CD4-positive, alpha-beta T cell treated with Interleukin-10 for 1 hour (primary cell): Measurements from ENCODE around the gene FAM53B.
"Not testable (repeated sequence)": the region's sequence is repeated elsewhere in the genome, so short reads cannot be mapped to it uniquely, and the experiment has no call there.

Source experiments
- DNase-seq: peaks from one replicate; pipeline ENCODE4 v3.0.0-alpha.2; 2020

Gene FAM53B

GRCh38 chr10:124624466-124624865, 119.7 kb downstream of the FAM53B start:
- DNase-seq = no peak

DNA sequence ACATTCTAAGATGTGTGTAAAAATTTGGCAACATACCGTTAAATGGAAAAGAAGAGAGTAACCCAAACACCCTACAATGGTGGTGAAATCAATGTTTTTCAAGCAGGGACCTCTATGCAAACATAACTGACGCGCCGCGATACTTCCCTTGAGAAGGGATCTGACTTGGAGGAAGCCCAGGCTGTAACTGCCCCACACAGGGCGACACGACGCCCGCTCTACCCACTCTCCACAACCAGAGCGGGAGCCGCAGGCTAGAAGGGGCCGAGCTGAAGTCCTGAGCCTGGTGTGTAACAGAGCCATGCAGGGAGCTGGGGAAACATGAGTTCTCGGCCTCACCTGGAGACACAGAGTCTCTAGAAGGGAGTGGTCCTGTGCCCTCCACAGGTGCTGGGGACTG, 120.2 kb downstream of the FAM53B start:
- DNase-seq = no peak

GRCh38 chr10:124622866-124623536, 121.2 kb downstream of the FAM53B start:
- no peak for DNase-seq

DNA sequence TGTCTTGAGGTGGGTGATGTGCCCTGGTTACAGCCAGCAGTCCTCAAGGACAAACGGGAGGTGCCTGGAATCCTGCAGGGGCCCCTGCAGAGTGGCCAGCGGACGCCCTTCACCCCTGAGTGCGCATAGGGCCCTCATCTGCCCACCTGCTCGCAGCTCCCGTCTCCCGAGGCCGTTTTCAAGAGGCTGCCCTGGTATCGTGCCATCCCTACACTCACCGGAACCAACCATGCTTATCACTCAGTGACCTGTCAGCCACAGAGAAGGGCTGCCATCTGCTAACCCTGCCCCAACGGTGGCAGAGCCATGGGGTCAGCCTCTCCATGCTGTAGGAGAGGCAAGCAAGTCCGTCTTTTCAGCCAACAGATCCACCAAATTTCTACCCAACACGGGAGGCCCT, 122.0 kb downstream of the FAM53B start:
- no peak for DNase-seq

DNA sequence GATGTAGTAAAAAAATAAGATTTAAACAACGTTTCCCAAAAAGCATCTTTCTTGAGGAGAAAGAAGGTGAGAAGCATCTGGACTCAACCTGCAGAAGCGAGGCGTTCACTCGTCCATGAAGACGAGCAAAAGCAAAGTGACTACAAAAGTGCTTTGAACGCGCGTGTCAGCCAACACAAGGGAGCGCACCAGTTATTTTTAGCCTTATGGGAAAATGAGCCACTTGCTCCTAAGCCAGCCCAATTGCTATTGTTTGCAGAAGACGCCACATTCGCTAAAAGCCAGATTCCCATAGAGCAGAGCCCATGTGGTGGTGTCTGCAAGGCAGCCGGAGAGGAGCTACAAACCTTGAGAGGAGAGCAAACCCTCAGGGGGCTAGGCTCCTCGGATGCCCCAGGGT, 122.5 kb downstream of the FAM53B start:
- no peak for DNase-seq

DNA sequence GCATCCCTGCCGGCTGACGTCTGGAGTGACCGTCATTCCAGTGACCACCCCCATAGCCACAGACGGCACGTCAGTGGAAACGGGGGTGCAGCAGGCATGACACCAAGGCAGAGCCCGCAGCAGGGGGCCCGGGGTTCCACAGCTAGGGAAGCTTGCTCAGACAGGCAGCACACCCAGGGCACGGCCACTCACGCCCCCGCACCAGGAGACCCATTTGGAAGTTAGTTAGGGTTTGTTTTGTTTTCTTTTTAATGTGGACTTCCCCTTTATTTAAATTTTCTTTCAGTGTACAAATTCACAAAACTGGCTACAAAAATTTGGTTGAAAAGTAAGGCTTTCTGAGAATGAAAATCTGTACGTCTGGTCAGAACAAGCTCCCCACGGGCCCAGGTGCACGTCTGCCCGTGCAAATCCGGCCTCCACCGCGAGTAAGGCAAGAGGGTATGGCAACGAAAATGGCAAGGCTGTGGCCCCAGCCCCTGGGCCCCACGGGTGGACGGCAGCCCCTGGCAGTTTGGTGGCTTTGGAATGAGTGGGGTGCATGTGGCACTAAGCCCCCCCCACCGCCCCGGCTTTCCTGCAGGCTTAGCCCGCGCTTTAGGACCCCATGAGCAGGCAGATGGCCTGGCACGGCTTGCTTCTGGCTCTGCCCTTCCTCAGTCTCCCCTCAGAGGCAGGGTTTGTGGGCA, 124.2 kb downstream of the FAM53B start:
- DNase-seq = no peak

DNA sequence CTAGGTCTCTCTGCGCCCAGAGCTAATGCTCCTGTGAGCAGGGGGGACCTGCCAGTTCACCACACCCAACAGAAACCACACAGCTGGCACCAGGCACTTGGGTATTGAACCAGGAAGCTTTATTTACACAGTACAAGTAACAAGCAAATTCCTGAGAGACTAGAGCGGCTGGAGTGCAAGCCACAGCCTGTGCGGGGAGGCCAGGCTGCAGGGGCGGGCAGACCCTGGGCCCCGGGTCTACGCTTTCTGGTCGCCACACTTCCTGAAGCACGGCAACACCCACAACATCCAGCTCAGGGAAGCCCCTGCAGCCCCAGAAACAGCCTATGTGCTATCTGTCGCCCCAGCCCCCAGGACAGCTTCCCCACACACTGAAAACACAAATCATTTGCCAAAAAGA, 125.0 kb downstream of the FAM53B start:
- peak; percentile 28 for DNase-seq

DNA sequence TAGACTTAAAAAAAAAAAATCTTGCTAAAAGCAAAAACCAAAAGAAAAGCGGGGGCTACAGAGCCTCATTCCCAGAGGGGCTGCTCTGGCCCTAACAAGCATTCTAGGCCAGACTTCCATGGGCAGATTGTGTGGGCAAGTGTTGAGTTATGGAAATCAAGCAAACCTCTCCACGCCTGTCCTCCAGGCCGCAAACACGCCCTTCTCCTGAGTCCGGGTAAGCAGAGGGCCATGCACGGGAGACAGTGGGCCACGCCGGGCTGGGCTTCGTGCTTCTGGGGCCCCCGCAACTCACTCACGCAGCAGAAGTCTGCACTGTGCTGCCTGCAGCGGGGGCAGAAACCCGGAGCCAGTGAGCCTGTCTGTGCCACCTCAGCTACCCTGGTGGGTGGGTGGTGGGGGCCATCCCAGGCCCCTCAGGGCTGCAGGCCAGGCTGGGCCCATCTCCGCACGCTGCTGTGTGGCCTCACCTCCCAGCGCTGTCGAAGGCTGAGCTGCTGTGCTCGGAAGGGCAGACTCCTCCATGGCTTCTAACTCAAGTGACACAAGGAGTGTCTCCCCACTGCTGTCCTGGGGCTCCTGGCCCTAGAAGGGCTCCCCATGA, 125.6 kb downstream of the FAM53B start:
- DNase-seq = no peak

DNA sequence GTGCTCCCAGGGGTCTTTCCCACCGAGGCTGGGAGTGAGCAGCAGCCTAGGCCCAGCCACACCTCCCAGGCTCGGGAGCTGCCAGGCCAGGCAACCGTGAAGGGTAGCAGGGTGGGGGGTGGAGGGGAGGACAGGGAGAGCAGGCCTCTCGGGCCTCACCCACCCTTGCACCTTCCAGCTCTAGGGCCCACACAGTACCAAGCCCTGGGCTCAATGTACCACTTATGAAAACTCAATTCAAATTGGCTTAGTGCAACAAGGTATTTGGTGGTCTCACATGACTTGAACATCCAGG, 127.4 kb downstream of the FAM53B start:
- DNase-seq = no peak

GRCh38 chr10:124616040-124616835, 127.9 kb downstream of the FAM53B start:
- peak; percentile 50 for DNase-seq

- DNase-seq = no peak
Observed at GRCh38 chr10:124615259-124615658, 128.9 kb downstream of the FAM53B start.

GRCh38 chr10:124614003-124614659, 130.0 kb downstream of the FAM53B start:
- no peak for DNase-seq

DNA sequence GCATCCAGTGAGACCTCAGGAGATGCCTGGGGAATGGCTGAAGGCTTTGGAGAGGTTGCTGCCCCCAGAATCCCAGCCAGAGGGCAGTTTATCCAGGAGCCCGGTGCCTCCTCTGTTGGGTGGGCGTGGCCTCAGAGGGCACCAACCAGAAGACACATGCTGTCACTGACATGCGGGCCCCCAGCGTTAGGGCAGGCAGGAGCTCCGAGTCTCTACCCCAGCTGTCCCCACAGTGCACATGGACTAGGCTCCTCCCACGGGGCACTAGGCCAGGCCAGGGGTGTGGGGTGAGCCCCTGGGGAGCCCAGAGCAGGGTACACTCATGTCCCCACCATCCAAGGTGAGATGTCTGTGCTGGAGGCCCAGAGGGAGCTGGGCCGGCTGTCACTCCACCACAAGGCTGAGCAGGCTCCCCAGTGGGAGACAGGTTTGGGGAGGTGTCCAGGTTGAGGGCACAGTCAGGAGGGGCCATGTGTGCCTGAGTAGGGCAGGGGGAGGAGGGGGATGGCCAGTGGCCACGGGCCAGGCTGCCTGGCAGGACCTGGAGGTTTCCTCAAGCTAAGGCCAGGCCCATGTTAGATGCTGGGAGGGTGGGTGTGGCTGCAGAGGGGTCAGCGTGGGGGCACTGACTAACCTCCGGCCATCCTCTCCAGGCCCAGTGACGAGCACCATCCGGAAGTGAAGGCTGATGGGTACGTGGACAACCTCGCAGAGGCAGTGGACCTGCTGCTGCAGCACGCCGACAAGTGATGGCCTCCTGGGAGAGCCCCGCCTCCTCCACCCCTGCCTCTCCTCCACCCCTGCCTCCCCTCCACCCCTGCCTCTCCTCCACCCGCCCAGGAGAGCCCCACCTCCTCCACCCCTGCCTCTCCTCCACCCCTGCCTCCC, 131.3 kb downstream of the FAM53B start:
- DNase-seq = peak; percentile 44

DNA sequence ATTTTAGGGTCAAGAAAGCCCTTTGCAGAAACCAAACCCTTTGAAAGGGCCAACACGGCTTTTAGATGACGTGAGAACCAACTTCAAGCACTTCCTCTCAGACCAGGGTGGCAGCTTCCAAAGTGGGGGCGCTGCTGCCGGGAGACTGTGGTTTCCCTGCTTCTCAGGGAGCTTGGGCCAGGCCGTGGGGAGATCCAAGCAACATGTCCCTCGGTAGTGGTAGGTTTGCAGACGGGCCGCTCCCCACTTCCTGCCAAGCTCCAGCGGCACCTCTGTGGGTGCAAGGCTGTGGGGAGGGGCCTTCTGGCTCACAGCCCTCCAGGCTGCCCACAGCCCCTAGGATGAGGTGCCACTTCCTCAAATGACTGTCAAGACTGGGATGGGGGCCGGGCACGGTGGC, 132.4 kb downstream of the FAM53B start:
- peak; percentile 62 for DNase-seq

GRCh38 chr10:124610851-124611250, 133.3 kb downstream of the FAM53B start:
- not testable (repeated sequence) for DNase-seq

GRCh38 chr10:124610186-124610585, 134.0 kb downstream of the FAM53B start:
- DNase-seq = not testable (repeated sequence)

DNA sequence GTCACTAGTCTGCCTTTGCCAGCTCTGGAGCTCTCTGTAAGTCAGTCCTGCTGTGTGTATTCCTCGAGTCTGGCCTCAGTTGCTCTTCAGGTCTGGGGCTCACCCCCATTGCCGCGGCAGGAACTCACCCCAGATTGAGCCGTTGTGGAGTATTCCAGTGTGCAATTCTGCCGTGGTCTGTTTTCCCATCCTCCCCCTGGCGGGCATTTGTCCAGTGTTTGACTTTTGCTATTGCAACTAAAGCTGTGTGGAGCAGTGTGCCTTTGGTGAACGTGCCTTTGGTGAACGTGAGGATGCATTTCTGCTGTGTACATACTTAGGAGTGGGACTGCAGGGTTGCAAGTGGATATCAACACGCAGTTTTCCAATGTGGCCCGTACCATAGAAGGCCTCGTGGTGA, 134.5 kb downstream of the FAM53B start:
- no peak for DNase-seq

DNA sequence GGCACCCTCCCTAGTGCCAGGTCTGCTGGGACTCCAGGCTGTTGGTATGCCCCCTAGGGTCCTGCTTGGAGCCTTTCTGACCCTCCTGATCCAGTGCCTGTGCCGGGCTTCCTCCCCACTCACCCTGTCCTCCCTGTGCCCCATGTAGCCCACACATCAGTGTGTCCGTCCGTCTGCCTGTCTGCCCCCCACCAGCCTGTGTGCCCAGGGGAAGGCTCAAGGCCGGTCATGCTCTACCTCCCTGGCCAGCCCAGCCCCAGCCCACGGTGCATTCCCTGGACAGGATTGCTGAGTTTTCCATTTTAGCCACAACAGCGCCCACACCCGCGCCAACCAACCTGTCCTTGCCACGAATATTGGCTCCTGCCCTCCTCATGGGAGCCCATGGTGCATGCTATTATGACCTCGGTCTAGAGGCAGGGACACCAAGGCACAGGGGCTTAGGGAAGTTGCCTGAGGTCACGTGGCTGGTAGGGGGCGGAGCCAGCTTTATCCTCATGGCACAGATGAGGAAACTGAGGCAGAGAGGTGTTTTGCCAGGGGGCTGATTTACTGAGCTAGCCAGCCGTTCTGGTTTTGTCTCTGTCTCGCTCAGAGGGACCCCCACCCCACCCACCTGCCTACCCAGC, 136.0 kb downstream of the FAM53B start:
- no peak for DNase-seq

- no peak for DNase-seq
Observed at GRCh38 chr10:124607693-124608092, 136.5 kb downstream of the FAM53B start.

DNA sequence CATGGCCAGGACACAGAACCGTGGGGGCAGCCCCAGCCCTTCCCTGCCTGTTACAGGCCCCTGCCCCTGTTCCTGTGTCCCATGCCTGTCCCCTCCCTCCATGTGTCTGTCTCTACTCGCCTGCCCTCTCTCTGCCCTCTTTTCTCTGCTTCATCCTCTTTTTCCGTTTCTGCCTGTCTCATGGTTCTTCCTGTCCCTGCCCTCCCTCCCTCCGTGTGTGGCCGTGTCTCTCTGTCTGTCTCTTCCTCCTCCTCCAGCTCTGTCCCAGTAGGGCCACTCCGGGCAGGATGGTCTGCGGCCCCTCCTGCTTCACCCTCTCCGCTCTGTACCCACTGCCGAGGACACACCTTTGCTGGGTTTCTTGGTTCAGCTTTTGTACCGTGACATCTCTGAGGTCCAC, 137.4 kb downstream of the FAM53B start:
- DNase-seq = no peak
